Measurements from ENCODE around the gene GRID1.
A peak's percentile ranks its signal among the peaks of the same experiment; 100 is the strongest.

The GRID1 gene

GRCh38 chr10:85922356-85923129, 444.1 kb downstream of the GRID1 start:
- POLR2A ChIA-PET, result no interaction called here
- Histone ChIP-seq H3K9me3 (ENCODE audit: control insufficient read depth, insufficient read depth, low read depth, low read length) (no peaks in the 10 kb centered on the region), H3K27ac (ENCODE audit: extremely low read depth, low read depth, low read length) (no peak overlapping the region), H3K36me3 (ENCODE audit: control insufficient read depth in 2 of 2, insufficient read depth in 1 of 2, low read length in 2 of 2) (no peaks in the 10 kb centered on the region), H3K4me1 (ENCODE audit: control insufficient read depth, insufficient read depth, low read length) (peaks cover 5% of the 10 kb centered on the region; the same call in 1 of the 2 replicates), H3K4me3 (ENCODE audit: low read depth, low read length) (no peak overlapping the region)
- TF ChIP-seq FEZF1 (tag by site-specific recombination; IDR thresholded peaks at IDR 0.05) (0 out of 2 replicates have a peak, but pooled peaks have one; percentile 21), GFI1B (tag by site-specific recombination; IDR thresholded peaks at IDR 0.05) (no peak), ZNF843 (tag by site-specific recombination; IDR thresholded peaks at IDR 0.05) (0 out of 2 replicates have a peak, but pooled peaks have one; percentile 39)
- CTCF ChIA-PET, result no interaction called here

GRCh38 chr10:85921789-85922188, 444.8 kb downstream of the GRID1 start:
- TF ChIP-seq ZNF239 (tag by site-specific recombination; IDR thresholded peaks at IDR 0.05), result no peak
- H3K27ac ChIP-seq (ENCODE audit: extremely low read depth, low read depth, low read length), result no peak overlapping the region; the same call in 1 of the 2 replicates
- peaks cover 7% of the 10 kb centered on the region for H3K4me1 ChIP-seq (ENCODE audit: control insufficient read depth, insufficient read depth, low read length)
- H3K9me3 ChIP-seq (ENCODE audit: control insufficient read depth, insufficient read depth, low read depth, low read length), result no peaks in the 10 kb centered on the region
- POLR2A ChIA-PET, result no interaction called here
- H3K36me3 ChIP-seq (ENCODE audit: control insufficient read depth in 2 of 2, insufficient read depth in 1 of 2, low read length in 2 of 2), result no peaks in the 10 kb centered on the region
- no peak overlapping the region for H3K4me3 ChIP-seq (ENCODE audit: low read depth, low read length)
- CTCF ChIA-PET, result no interaction called here

GRCh38 chr10:85920311-85920710, 446.3 kb downstream of the GRID1 start:
- POLR2A ChIA-PET, result no interaction called here
- peaks cover 11% of the 10 kb centered on the region for H3K4me1 ChIP-seq (ENCODE audit: control insufficient read depth, insufficient read depth, low read length)
- no peak overlapping the region for H3K27ac ChIP-seq (ENCODE audit: extremely low read depth, low read depth, low read length)
- no peaks in the 10 kb centered on the region for H3K36me3 ChIP-seq (ENCODE audit: control insufficient read depth in 2 of 2, insufficient read depth in 1 of 2, low read length in 2 of 2)
- CTCF ChIA-PET, result interaction anchor here (0.5 kb wide), 1 partner anchor 986 kb away, joined by 3 read pairs; no protein-coding TSS in a partner anchor
- H3K9me3 ChIP-seq (ENCODE audit: control insufficient read depth, insufficient read depth, low read depth, low read length), result no peaks in the 10 kb centered on the region
- H3K4me3 ChIP-seq (ENCODE audit: low read depth, low read length), result no peak overlapping the region
- no peak for TF ChIP-seq ZNF211 (tag by site-specific recombination; IDR thresholded peaks at IDR 0.05; ENCODE audit: low read depth)
- TF ChIP-seq ZNF416 (tag by site-specific recombination; IDR thresholded peaks at IDR 0.05), result no peak
- TF ChIP-seq ZNF2 (tag by site-specific recombination; IDR thresholded peaks at IDR 0.05), result no peak
- no peak for TF ChIP-seq ZNF175 (tag by site-specific recombination; IDR thresholded peaks at IDR 0.05)
- TF ChIP-seq ZNF354C (tag by site-specific recombination; IDR thresholded peaks at IDR 0.05; ENCODE audit: borderline replicate concordance, low read depth), result no peak
- no peak for TF ChIP-seq ZNF394 (tag by site-specific recombination; IDR thresholded peaks at IDR 0.05; ENCODE audit: borderline replicate concordance)
- no peak for TF ChIP-seq ZIC2 (tag by site-specific recombination; IDR thresholded peaks at IDR 0.05)

- H3K27ac ChIP-seq (ENCODE audit: extremely low read depth, low read depth, low read length), result no peak overlapping the region
- no peaks in the 10 kb centered on the region for H3K36me3 ChIP-seq (ENCODE audit: control insufficient read depth in 2 of 2, insufficient read depth in 1 of 2, low read length in 2 of 2)
- ChIA-PET CTCF (interaction anchor here (0.5 kb wide), 1 partner anchor 986 kb away, joined by 3 read pairs; no protein-coding TSS in a partner anchor), POLR2A (no interaction called here)
- H3K4me3 ChIP-seq (ENCODE audit: low read depth, low read length), result no peak overlapping the region
- H3K4me1 ChIP-seq (ENCODE audit: control insufficient read depth, insufficient read depth, low read length), result peaks cover 11% of the 10 kb centered on the region
- no peaks in the 10 kb centered on the region for H3K9me3 ChIP-seq (ENCODE audit: control insufficient read depth, insufficient read depth, low read depth, low read length)
- TF ChIP-seq ZNF2 (tag by site-specific recombination; IDR thresholded peaks at IDR 0.05) (no peak), ZNF664 (tag by site-specific recombination; IDR thresholded peaks at IDR 0.05) (no peak), YY1 (tag by site-specific recombination; IDR thresholded peaks at IDR 0.05) (no peak), ZNF529 (tag by site-specific recombination; IDR thresholded peaks at IDR 0.05; ENCODE audit: insufficient replicate concordance) (no peak), ZNF112 (tag by site-specific recombination; IDR thresholded peaks at IDR 0.05) (no peak), ZNF571 (tag by site-specific recombination; IDR thresholded peaks at IDR 0.05) (no peak), ZNF660 (tag by site-specific recombination; IDR thresholded peaks at IDR 0.05) (no peak), ZFP37 (tag by site-specific recombination; IDR thresholded peaks at IDR 0.05) (no peak), ZNF624 (tag by site-specific recombination; IDR thresholded peaks at IDR 0.05) (no peak), ZSCAN4 (tag by site-specific recombination; IDR thresholded peaks at IDR 0.05) (no peak), PRDM2 (tag by site-specific recombination; IDR thresholded peaks at IDR 0.05; ENCODE audit: borderline replicate concordance) (no peak)
These were observed 447.0 kb downstream of the GRID1 start for GRCh38 chr10:85919491-85920021.
